ENCODE measurements around the gene KLHL3. TPM values are rescaled to one million over a fixed set of nuclear protein-coding genes. Genes with fewer than 3 reads are reported as not detected.
"Not testable (repeated sequence)": the region's sequence is repeated elsewhere in the genome, so short reads cannot be mapped to it uniquely, and the experiment has no call there.

The KLHL3 gene
- total RNA-seq = 19.3 and 50.4 TPM in 2 replicates

- DNase-seq (ENCODE audit: low read depth in 2 of 2) = peak; percentile 68 to 86
Observed at GRCh38 chr5:137735555-137736284, at the start of gene KLHL3. Gene KLHL3, minus strand, starts transcription at chr5:137736089. Its CDS starts 443 bp downstream, at chr5:137735646.

GRCh38 chr5:137782984-137783536 lies 47.2 kb upstream of the KLHL3 start:
- no peak for DNase-seq (ENCODE audit: low read depth in 2 of 2)

- no peak for DNase-seq (ENCODE audit: low read depth in 2 of 2)
Observed at GRCh38 chr5:137782055-137782454, 46.2 kb upstream of the KLHL3 start.

- peak; percentile 18 to 45 for DNase-seq (ENCODE audit: low read depth in 2 of 2)
Observed at GRCh38 chr5:137778772-137779564, 43.1 kb upstream of the KLHL3 start.

- DNase-seq (ENCODE audit: low read depth in 2 of 2) = not testable (repeated sequence)
Observed at GRCh38 chr5:137767937-137768336, 32.0 kb upstream of the KLHL3 start.

GRCh38 chr5:137761566-137761965 lies 25.7 kb upstream of the KLHL3 start:
- DNase-seq (ENCODE audit: low read depth in 2 of 2) = no peak

- DNase-seq (ENCODE audit: low read depth in 2 of 2) = no peak
Observed at GRCh38 chr5:137760719-137761516, 25.0 kb upstream of the KLHL3 start.

GRCh38 chr5:137760294-137760693 lies 24.4 kb upstream of the KLHL3 start:
- no peak for DNase-seq (ENCODE audit: low read depth in 2 of 2)

- DNase-seq (ENCODE audit: low read depth in 2 of 2) = no peak
Observed at GRCh38 chr5:137758715-137759306, 22.9 kb upstream of the KLHL3 start.

- DNase-seq (ENCODE audit: low read depth in 2 of 2) = no peak
Observed at GRCh38 chr5:137758121-137758520, 22.2 kb upstream of the KLHL3 start.

GRCh38 chr5:137757634-137758033 lies 21.7 kb upstream of the KLHL3 start:
- no peak for DNase-seq (ENCODE audit: low read depth in 2 of 2)

- no peak for DNase-seq (ENCODE audit: low read depth in 2 of 2)
Observed at GRCh38 chr5:137754961-137755762, 19.3 kb upstream of the KLHL3 start.

GRCh38 chr5:137754188-137754960 lies 18.5 kb upstream of the KLHL3 start, which contains the start of gene HNRNPA0:
Gene HNRNPA0, minus strand, starts transcription at chr5:137754363. Its CDS starts 297 bp downstream, at chr5:137754066.
- DNase-seq (ENCODE audit: low read depth in 2 of 2) = peak; percentile 94 to 98

GRCh38 chr5:137753691-137754187 lies 17.9 kb upstream of the KLHL3 start:
- no peak for DNase-seq (ENCODE audit: low read depth in 2 of 2)

GRCh38 chr5:137752905-137753690 lies 17.2 kb upstream of the KLHL3 start:
- DNase-seq (ENCODE audit: low read depth in 2 of 2) = peak in 1 of 2 donors; percentile 44

- DNase-seq (ENCODE audit: low read depth in 2 of 2) = peak; percentile 64 to 79
Observed at GRCh38 chr5:137751869-137752491, 16.1 kb upstream of the KLHL3 start.

GRCh38 chr5:137750436-137750835 lies 14.5 kb upstream of the KLHL3 start:
- no peak for DNase-seq (ENCODE audit: low read depth in 2 of 2)

- no peak for DNase-seq (ENCODE audit: low read depth in 2 of 2)
Observed at GRCh38 chr5:137747848-137748247, 12.0 kb upstream of the KLHL3 start.
